ENCODE measurements around the gene ZFAND2B.
"Not testable (repeated sequence)": the region's sequence is repeated elsewhere in the genome, so short reads cannot be mapped to it uniquely, and the experiment has no call there.

The ZFAND2B gene

GRCh38 chr2:219250049-219250781 is 43.6 kb downstream of the ZFAND2B start:
- DNase-seq (ENCODE audit: low spot score), result no peak

- DNase-seq (ENCODE audit: low spot score), result no peak
These were observed 45.1 kb downstream of the ZFAND2B start for GRCh38 chr2:219251656-219252055.

- DNase-seq (ENCODE audit: low spot score), result no peak
These were observed 45.5 kb downstream of the ZFAND2B start for GRCh38 chr2:219252084-219252483.

GRCh38 chr2:219252570-219252899 is 46.0 kb downstream of the ZFAND2B start:
- DNase-seq (ENCODE audit: low spot score), result no peak

GRCh38 chr2:219252900-219253752 is 46.5 kb downstream of the ZFAND2B start, which contains the start of gene TUBA4B:
Gene TUBA4B, plus strand, starts transcription at chr2:219253243. Its CDS starts 165 bp downstream, at chr2:219253408.
- no peak for DNase-seq (ENCODE audit: low spot score)

- no peak for DNase-seq (ENCODE audit: low spot score)
These were observed 47.4 kb downstream of the ZFAND2B start, which contains the start of gene TUBA4A for GRCh38 chr2:219253753-219254589. Gene TUBA4A, minus strand, starts transcription at chr2:219253918. Its CDS starts 60 bp downstream, at chr2:219253858.

- no peak for DNase-seq (ENCODE audit: low spot score)
These were observed 48.1 kb downstream of the ZFAND2B start for GRCh38 chr2:219254590-219255201.

- not testable (repeated sequence) for DNase-seq (ENCODE audit: low spot score)
These were observed 52.4 kb downstream of the ZFAND2B start for GRCh38 chr2:219258942-219259341.

Data from COLO829 (cell line).